Measurements from ENCODE around the gene HRH1. TPM values are rescaled to one million over a fixed set of nuclear protein-coding genes. Genes with fewer than 3 reads are reported as not detected.

Gene HRH1
- total and polyA plus RNA-seq, 2 experiments from 2014 or later, result not detected

DNA sequence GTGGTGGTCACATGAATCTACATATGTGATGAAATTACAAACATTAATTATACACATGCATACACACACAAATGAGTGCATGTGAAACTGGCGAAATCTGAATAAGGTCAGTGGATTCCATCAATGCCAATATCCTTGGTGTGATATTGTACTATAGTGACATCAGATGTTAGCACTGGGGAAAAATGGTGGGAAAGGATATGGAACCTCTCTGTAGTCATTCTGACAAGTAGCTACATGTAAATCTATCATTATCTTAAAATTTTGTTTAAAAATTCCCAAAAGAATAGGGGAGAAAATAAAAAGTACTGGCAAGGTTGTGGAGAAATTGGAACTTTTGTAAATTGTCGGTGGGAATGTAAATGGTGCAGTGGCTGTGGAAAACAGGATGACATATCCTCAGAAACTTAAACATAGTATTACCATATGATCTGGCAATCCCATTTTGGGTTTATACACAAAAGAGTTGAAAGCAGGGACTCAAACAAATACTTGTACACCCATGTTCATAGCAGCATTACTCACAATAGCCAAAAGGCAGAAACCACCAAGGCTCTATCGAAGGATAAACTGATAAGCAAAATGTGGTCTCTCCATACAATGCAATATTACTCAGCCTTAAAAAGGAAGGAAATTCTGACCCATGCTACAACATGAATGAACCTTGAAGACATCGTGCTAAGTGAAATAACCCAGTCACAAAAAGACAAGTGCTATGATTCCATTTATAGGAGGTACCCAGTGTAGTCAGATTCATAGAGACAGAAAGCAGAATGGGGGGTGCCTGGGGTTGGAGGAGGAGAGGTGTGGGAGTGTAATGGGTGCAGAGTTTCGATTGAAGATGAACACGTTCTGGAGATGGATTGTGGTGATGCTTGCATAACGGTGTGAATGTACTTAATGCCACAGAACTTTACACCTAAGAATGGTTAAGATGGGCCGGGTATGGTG is 25.3 kb upstream of the HRH1 start (continued):
- TF ChIP-seq, protein P1, sequence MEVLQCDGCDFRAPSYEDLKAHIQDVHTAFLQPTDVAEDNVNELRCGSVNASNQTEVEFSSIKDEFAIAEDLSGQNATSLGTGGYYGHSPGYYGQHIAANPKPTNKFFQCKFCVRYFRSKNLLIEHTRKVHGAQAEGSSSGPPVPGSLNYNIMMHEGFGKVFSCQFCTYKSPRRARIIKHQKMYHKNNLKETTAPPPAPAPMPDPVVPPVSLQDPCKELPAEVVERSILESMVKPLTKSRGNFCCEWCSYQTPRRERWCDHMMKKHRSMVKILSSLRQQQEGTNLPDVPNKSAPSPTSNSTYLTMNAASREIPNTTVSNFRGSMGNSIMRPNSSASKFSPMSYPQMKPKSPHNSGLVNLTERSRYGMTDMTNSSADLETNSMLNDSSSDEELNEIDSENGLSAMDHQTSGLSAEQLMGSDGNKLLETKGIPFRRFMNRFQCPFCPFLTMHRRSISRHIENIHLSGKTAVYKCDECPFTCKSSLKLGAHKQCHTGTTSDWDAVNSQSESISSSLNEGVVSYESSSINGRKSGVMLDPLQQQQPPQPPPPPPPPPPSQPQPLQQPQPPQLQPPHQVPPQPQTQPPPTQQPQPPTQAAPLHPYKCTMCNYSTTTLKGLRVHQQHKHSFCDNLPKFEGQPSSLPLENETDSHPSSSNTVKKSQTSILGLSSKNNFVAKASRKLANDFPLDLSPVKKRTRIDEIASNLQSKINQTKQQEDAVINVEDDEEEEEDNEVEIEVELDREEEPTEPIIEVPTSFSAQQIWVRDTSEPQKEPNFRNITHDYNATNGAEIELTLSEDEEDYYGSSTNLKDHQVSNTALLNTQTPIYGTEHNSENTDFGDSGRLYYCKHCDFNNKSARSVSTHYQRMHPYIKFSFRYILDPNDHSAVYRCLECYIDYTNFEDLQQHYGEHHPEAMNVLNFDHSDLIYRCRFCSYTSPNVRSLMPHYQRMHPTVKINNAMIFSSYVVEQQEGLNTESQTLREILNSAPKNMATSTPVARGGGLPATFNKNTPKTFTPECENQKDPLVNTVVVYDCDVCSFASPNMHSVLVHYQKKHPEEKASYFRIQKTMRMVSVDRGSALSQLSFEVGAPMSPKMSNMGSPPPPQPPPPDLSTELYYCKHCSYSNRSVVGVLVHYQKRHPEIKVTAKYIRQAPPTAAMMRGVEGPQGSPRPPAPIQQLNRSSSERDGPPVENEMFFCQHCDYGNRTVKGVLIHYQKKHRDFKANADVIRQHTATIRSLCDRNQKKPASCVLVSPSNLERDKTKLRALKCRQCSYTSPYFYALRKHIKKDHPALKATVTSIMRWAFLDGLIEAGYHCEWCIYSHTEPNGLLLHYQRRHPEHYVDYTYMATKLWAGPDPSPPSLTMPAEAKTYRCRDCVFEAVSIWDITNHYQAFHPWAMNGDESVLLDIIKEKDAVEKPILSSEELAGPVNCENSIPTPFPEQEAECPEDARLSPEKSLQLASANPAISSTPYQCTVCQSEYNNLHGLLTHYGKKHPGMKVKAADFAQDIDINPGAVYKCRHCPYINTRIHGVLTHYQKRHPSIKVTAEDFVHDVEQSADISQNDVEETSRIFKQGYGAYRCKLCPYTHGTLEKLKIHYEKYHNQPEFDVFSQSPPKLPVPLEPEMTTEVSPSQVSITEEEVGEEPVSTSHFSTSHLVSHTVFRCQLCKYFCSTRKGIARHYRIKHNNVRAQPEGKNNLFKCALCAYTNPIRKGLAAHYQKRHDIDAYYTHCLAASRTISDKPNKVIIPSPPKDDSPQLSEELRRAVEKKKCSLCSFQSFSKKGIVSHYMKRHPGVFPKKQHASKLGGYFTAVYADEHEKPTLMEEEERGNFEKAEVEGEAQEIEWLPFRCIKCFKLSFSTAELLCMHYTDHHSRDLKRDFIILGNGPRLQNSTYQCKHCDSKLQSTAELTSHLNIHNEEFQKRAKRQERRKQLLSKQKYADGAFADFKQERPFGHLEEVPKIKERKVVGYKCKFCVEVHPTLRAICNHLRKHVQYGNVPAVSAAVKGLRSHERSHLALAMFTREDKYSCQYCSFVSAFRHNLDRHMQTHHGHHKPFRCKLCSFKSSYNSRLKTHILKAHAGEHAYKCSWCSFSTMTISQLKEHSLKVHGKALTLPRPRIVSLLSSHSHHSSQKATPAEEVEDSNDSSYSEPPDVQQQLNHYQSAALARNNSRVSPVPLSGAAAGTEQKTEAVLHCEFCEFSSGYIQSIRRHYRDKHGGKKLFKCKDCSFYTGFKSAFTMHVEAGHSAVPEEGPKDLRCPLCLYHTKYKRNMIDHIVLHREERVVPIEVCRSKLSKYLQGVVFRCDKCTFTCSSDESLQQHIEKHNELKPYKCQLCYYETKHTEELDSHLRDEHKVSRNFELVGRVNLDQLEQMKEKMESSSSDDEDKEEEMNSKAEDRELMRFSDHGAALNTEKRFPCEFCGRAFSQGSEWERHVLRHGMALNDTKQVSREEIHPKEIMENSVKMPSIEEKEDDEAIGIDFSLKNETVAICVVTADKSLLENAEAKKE (CRISPR knock-in tag; IDR thresholded peaks at IDR 0.05), result no peak
- TF ChIP-seq, protein P2, sequence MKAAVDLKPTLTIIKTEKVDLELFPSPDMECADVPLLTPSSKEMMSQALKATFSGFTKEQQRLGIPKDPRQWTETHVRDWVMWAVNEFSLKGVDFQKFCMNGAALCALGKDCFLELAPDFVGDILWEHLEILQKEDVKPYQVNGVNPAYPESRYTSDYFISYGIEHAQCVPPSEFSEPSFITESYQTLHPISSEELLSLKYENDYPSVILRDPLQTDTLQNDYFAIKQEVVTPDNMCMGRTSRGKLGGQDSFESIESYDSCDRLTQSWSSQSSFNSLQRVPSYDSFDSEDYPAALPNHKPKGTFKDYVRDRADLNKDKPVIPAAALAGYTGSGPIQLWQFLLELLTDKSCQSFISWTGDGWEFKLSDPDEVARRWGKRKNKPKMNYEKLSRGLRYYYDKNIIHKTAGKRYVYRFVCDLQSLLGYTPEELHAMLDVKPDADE (IDR thresholded peaks at IDR 0.05), result no peak
- TF ChIP-seq NANOG (IDR thresholded peaks at IDR 0.05; ENCODE audit: borderline replicate concordance) (no peak), POLR2AphosphoS5 (IDR thresholded peaks at IDR 0.05; ENCODE audit: low read depth) (no peak)

DNA sequence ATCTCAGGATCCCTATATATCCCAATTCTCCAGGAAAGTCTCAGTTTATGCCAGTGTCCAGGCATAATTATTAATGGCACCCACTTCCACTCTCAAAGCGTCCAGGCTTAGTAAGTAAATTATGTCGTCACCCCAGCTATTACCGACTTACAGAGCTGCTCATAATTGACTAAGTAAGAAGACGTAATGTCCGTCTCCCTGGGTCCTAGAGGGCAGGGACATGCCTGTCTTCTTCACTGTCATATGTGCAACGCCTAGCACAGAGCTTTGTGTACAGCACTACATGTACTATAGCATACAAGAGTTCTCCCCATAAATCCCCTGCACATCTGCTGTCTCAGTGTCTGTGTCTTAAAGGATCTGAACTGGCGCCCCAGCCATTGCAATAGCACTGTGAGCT is 23.9 kb upstream of the HRH1 start:
- Mint-ChIP-seq H3K4me3 (no peak overlapping the region), H3K36me3 (ENCODE audit: low read depth) (no peaks in the 10 kb centered on the region), H3K9me3 (no peaks in the 10 kb centered on the region), H3K27ac (no peak overlapping the region), H3K4me1 (no peaks in the 10 kb centered on the region; the same call in 2 of the 3 replicates), H3K27me3 (ENCODE audit: insufficient read depth, low read depth, poor library complexity) (peaks cover 3% of the 10 kb centered on the region)
- Histone ChIP-seq H3K79me2 (replicated peaks; ENCODE audit: insufficient read depth) (no peaks in the 10 kb centered on the region), H3K4me3 (no peak overlapping the region), H2AFZ (no peak overlapping the region), H3K4me1 (ENCODE audit: insufficient read depth) (no peaks in the 10 kb centered on the region), H3K4me2 (no peak overlapping the region), H3K27me3 (ENCODE audit: insufficient read depth) (no peaks in the 10 kb centered on the region), H3K27ac (ENCODE audit: low read depth) (no peak overlapping the region), H4K20me1 (replicated peaks; ENCODE audit: insufficient read depth) (no peaks in the 10 kb centered on the region), H3K36me3 (ENCODE audit: insufficient read depth) (no peaks in the 10 kb centered on the region), H3F3A (replicated peaks; ENCODE audit: low read depth) (no peaks in the 10 kb centered on the region), H3K9me2 (ENCODE audit: insufficient read depth) (no peaks in the 10 kb centered on the region)
- DNase-seq (ENCODE audit: low spot score) (no peak), ATAC-seq (no peak)
- TF ChIP-seq STAT1 (IDR thresholded peaks at IDR 0.05; ENCODE audit: unreplicated experiment) (no peak), CREB1 (CRISPR knock-in tag; IDR thresholded peaks at IDR 0.05; ENCODE audit: low read depth) (no peak), NANOG (IDR thresholded peaks at IDR 0.05; ENCODE audit: borderline replicate concordance) (no peak), EZH2 (IDR thresholded peaks at IDR 0.05; ENCODE audit: low read depth, unreplicated experiment) (no peak), JUNB (IDR thresholded peaks at IDR 0.05; ENCODE audit: unreplicated experiment) (no peak), POLR2AphosphoS5 (IDR thresholded peaks at IDR 0.05; ENCODE audit: low read depth) (no peak)
- TF ChIP-seq, protein P2 (IDR thresholded peaks at IDR 0.05), result no peak
